HuH-7 (cell line): ENCODE results near the gene SRF.
A peak's percentile ranks its signal among the peaks of the same experiment; 100 is the strongest.

ENCODE experiments used
- DNase-seq: peaks from one replicate; pipeline ENCODE4 v3.0.0; 2011; ENCODE audit warnings: low spot score

The SRF gene

GRCh38 chr6:43147691-43148477 is 23.2 kb upstream of the SRF start:
- DNase-seq: no peak

- no peak for DNase-seq
These were observed 21.8 kb upstream of the SRF start for GRCh38 chr6:43149265-43149664.

GRCh38 chr6:43150051-43150751 is 20.9 kb upstream of the SRF start:
- DNase-seq: no peak

GRCh38 chr6:43159599-43159998 is 11.5 kb upstream of the SRF start:
- DNase-seq: no peak

GRCh38 chr6:43163899-43164298 is 7.2 kb upstream of the SRF start:
- DNase-seq: no peak

GRCh38 chr6:43170417-43170930 is 595 bp upstream of the SRF start:
- peak; percentile 58 for DNase-seq

GRCh38 chr6:43171707-43172103 is 636 bp downstream of the SRF start:
- DNase-seq: no peak

- DNase-seq: no peak
These were observed 1.3 kb downstream of the SRF start for GRCh38 chr6:43172104-43173007.

- no peak for DNase-seq
These were observed 2.7 kb downstream of the SRF start for GRCh38 chr6:43173591-43174262.

- DNase-seq: peak; percentile 91
These were observed 3.4 kb downstream of the SRF start for GRCh38 chr6:43174263-43175112.

GRCh38 chr6:43175676-43176422 is 4.8 kb downstream of the SRF start:
- DNase-seq: no peak

- DNase-seq: no peak
These were observed 5.3 kb downstream of the SRF start for GRCh38 chr6:43176423-43176786.

GRCh38 chr6:43178150-43178549 is 7.1 kb downstream of the SRF start:
- DNase-seq: no peak

- no peak for DNase-seq
These were observed 8.1 kb downstream of the SRF start for GRCh38 chr6:43178951-43179830.

GRCh38 chr6:43180058-43180457 is 9.0 kb downstream of the SRF start:
- no peak for DNase-seq

- DNase-seq: no peak
These were observed 9.9 kb downstream of the SRF start for GRCh38 chr6:43180985-43181384.

GRCh38 chr6:43181621-43181941 is 10.5 kb downstream of the SRF start:
- no peak for DNase-seq

- peak; percentile 73 for DNase-seq
These were observed 11.1 kb downstream of the SRF start, which contains the start of gene CUL9 for GRCh38 chr6:43181942-43182860. Gene CUL9 (plus strand): TSS chr6:43182196. CDS start chr6:43184311, 2,115 bp downstream.
